ENCODE data around the gene FOCAD. TPM values are rescaled to one million over a fixed set of nuclear protein-coding genes. Genes with fewer than 3 reads are reported as not detected.
A peak's percentile ranks its signal among the peaks of the same experiment; 100 is the strongest.
"Not testable (repeated sequence)": the region's sequence is repeated elsewhere in the genome, so short reads cannot be mapped to it uniquely, and the experiment has no call there.

Gene FOCAD
- total and polyA plus RNA-seq, 12 donors: 11.7 to 41.3 (median 31.2) TPM

DNA sequence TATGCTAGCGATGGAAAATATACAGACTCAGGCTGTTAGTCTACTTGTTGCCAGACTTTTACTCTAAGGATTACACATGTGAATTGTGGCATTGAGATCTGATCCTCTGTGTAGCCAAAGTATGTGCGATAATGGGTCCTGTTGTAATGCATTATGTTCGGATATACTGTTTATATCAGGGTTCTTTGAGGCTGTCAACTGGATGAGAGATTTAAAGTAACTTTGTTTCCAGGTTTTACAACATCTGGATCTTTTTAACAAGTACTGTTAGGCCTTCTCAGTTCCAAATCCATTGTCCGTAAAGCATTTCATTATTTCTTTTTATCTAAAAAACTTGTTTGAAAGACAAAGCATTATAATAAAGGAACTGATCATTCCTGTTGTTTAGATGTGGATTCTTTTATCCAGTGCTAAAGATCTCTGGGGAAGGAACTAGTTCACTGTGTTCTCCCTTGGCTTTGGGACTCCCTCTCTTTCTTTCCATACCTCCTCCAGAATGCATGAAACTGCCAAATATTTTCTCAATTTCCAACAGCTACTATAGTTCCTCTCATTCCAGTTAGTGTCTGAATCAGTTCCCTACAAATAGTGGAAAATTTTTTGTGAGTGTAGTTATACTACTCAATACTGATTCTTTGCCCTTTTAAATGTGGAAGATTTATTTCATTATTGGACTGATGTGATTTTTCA lies 278.6 kb downstream of the FOCAD start:
- no peaks in the 10 kb centered on the region for H3K4me1 ChIP-seq
- no peak overlapping the region for H3K27ac ChIP-seq
- 77 to 81% methylated on average over 4 of the region's 4 CpGs for WGBS, 2 donors
- no peak overlapping the region for H3K4me3 ChIP-seq
- H3K36me3 ChIP-seq: peaks cover 0 to 12% (median 5%) of the 10 kb centered on the region in 9 donors
- H3K9me3 ChIP-seq: peaks cover 0 to 8% (median 0%) of the 10 kb centered on the region in 11 donors
- DNase-seq (no peak), ATAC-seq (peak in 1 of 8 donors; percentile 31)
- intact Hi-C loops (cut with DNase I): no loop called here
- TF ChIP-seq, protein P1, sequence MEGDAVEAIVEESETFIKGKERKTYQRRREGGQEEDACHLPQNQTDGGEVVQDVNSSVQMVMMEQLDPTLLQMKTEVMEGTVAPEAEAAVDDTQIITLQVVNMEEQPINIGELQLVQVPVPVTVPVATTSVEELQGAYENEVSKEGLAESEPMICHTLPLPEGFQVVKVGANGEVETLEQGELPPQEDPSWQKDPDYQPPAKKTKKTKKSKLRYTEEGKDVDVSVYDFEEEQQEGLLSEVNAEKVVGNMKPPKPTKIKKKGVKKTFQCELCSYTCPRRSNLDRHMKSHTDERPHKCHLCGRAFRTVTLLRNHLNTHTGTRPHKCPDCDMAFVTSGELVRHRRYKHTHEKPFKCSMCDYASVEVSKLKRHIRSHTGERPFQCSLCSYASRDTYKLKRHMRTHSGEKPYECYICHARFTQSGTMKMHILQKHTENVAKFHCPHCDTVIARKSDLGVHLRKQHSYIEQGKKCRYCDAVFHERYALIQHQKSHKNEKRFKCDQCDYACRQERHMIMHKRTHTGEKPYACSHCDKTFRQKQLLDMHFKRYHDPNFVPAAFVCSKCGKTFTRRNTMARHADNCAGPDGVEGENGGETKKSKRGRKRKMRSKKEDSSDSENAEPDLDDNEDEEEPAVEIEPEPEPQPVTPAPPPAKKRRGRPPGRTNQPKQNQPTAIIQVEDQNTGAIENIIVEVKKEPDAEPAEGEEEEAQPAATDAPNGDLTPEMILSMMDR (IDR thresholded peaks at IDR 0.05): no peak
- no peaks in the 10 kb centered on the region for H3K27me3 ChIP-seq

DNA sequence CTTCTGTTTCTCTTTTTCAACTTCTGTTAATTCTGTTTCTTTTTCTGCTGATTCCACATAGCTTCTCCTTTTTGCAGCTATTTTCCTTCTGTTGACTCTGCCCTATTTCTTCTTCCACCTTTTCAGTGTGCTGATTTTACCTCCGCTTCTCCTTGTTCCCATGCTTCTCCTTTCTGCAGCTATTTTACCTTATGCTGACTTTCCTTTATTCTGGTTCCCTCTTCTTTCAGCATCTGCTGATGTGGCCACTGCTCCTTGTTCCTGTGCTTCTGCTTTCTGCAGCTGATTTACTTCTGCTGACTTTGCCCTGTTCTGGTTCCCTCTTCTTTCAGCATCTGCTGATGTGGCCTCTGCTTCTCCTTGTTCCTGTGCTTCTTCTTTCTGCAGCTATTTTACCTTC lies 288.6 kb downstream of the FOCAD start:
- TF ChIP-seq, protein P1 (IDR thresholded peaks at IDR 0.05): no peak
- no peak for DNase-seq
- Histone ChIP-seq H3K9me3 (peaks cover 0 to 39% (median 0%) of the 10 kb centered on the region in 11 donors), H3K27me3 (no peaks in the 10 kb centered on the region), H3K27ac (no peak overlapping the region), H3K4me1 (no peaks in the 10 kb centered on the region), H3K4me3 (no peak overlapping the region), H3K36me3 (peaks cover 0 to 21% (median 14%) of the 10 kb centered on the region in 9 donors)
- intact Hi-C loops (cut with DNase I): no loop called here
- no peak for ATAC-seq
- 97 to 100% methylated on average over 1 of the region's 1 CpG for WGBS, 2 donors

DNA sequence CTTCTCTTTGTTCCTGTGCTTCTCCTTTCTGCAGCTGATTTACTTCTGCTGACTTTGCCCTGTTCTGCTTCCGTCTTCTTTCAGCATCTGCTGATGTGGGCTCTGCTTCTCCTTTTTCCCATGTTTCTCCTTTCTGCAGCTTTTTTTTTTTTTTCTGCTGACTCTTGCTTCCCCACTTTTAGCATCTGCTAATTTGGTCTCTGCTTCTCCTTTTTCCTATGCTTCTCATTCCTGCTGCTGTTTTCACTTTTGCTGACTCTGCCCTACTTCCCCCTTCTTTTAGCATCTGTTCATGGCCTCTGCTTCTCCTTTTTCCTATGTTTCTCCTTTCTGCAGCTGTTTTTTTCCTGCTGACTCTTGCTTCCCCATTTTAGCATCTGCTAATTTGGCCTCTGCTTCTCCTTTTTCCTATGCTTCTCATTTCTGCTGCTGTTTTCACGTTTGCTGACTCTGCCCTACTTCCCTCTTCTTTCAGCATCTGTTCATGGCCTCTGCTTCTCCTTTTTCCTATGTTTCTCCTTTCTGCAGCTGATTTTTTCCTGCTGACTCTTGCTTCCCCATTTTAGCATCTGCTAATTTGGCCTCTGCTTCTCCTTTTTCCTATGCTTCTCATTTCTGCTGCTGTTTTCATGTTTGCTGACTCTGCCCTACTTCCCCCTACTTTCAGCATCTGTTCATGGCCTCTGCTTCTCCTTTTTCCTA lies 289.3 kb downstream of the FOCAD start:
- WGBS, 2 donors: 78 to 92% methylated on average over 2 of the region's 2 CpGs
- ATAC-seq; H3K27me3 ChIP-seq; H3K4me1 ChIP-seq; DNase-seq; H3K4me3 ChIP-seq; intact Hi-C loops (cut with DNase I); H3K27ac ChIP-seq: not testable (repeated sequence)
- Histone ChIP-seq H3K9me3 (peaks cover 0 to 39% (median 0%) of the 10 kb centered on the region in 11 donors), H3K36me3 (peaks cover 0 to 27% (median 14%) of the 10 kb centered on the region in 9 donors)

DNA sequence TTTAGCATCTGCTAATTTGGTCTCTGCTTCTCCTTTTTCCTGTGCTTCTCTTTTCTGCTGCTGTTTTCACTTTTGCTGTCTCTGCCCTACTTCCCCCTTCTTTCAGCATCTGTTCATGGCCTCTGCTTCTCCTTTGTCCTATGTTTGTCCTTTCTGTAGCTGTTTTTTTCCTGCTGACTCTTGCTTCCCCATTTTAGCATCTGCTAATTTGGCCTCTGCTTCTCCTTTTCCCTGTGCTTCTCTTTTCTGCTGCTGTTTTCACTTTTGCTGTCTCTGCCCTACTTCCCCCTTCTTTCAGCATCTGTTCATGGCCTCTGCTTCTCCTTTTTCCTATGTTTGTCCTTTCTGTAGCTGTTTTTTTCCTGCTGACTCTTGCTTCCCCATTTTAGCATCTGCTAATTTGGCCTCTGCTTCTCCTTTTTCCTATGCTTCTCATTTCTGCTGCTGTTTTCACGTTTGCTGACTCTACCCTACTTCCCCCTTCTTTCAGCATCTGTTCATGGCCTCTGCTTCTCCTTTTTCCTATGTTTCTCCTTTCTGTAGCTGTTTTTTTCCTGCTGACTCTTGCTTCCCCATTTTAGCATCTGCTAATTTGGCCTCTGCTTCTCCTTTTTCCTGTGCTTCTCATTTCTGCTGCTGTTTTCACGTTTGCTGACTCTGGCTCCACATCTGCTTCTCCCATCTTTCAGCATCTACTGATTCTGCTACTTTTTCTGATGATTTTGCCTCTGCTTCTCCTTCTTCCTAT lies 290.3 kb downstream of the FOCAD start:
- ATAC-seq; DNase-seq; H3K4me1 ChIP-seq; H3K4me3 ChIP-seq; intact Hi-C loops (cut with DNase I); H3K27me3 ChIP-seq: not testable (repeated sequence)
- 69 to 72% methylated on average over 2 of the region's 2 CpGs for WGBS, 2 donors
- H3K36me3 ChIP-seq: peaks cover 0 to 30% (median 14%) of the 10 kb centered on the region in 9 donors
- peaks cover 0 to 39% (median 0%) of the 10 kb centered on the region in 11 donors for H3K9me3 ChIP-seq
- H3K27ac ChIP-seq: peak overlapping the region in 1 of 10 donors; percentile 60

DNA sequence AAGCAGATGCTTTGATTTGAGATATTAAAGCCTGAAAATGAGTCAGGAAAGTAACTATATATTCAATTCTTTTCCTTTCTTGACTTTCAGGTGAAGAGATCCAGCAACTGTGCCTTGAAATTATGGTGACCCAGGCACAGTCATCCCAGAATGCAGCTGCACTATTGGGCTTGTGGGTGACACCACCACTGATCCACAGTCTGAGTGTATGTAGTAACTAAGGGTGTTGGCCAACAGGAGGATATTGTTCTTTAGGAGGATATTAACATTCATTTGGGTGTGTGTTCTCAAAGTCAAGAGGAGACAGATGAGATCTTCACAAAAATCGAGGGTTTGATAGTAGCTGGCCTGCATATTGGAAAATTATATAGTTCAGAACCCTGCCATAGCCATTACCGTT lies 294.2 kb downstream of the FOCAD start:
- no peak overlapping the region for H3K4me3 ChIP-seq
- H3K27me3 ChIP-seq: no peaks in the 10 kb centered on the region
- peaks cover 0 to 52% (median 24%) of the 10 kb centered on the region in 9 donors for H3K36me3 ChIP-seq
- 89 to 94% methylated on average over 2 of the region's 2 CpGs for WGBS, 2 donors
- no peak overlapping the region for H3K27ac ChIP-seq
- H3K4me1 ChIP-seq: peaks cover 0 to 20% (median 4%) of the 10 kb centered on the region in 9 donors
- no peak for DNase-seq
- TF ChIP-seq, protein P1 (IDR thresholded peaks at IDR 0.05): no peak
- H3K9me3 ChIP-seq: peaks cover 0 to 20% (median 0%) of the 10 kb centered on the region in 11 donors
- intact Hi-C loops (cut with DNase I): no loop called here
- no peak for ATAC-seq

Data from heart right ventricle (tissue), 16 donors.